PC-9 (cell line): Measurements from ENCODE around the gene APLF.

Experiments used
- CTCF ChIP-seq: fragments of 200-600 bp; sonication (generic); conservative IDR thresholded peaks from 2 replicates; pipeline ENCODE4 v1.6.1; 2017; ENCODE audit warnings: mixed run types, antibody characterized with exemption, mild to moderate bottlenecking, moderate library complexity
- EZH2 ChIP-seq: fragments of 200-600 bp; sonication (generic); IDR thresholded peaks from 2 replicates; pipeline ENCODE4 v1.8.0; 2017; ENCODE audit warnings: antibody characterized with exemption, low read depth

GRCh38 chr2:68466361-68466777 is 1.0 kb upstream of the APLF start:
- TF ChIP-seq CTCF (no peak), EZH2 (no peak)
